H9 (cell line): ENCODE results near the gene TMEM86B. TPM values are rescaled to one million over a fixed set of nuclear protein-coding genes. Genes with fewer than 3 reads are reported as not detected.

Source experiments
- DNase-seq: peaks from one replicate; pipeline ENCODE4 v3.0.0-alpha.2; 2017
- H2AFZ ChIP-seq: one replicate; pipeline ENCODE4 v1.6.1; 2013; ENCODE audit warnings: mild to moderate bottlenecking, low read length, control low read depth, moderate library complexity
- H2AK5ac ChIP-seq: 2 replicates; pipeline ENCODE4 v1.6.1; 2013; ENCODE audit warnings: low read length, control low read depth, mixed read lengths; ENCODE audit not compliant: insufficient read length
- H2BK120ac ChIP-seq: one replicate; pipeline ENCODE4 v1.6.1; 2013; ENCODE audit warnings: low read depth, mild to moderate bottlenecking, low read length, control low read depth, inconsistent platforms; ENCODE audit not compliant: poor library complexity, severe bottlenecking
- H2BK12ac ChIP-seq: 2 replicates; pipeline ENCODE4 v1.6.1; 2013; ENCODE audit warnings: low read length, control low read depth, mixed read lengths, low read depth; ENCODE audit not compliant: insufficient read length
- H2BK15ac ChIP-seq: 2 replicates; pipeline ENCODE4 v1.6.1; 2013; ENCODE audit warnings: low read depth, low read length, control low read depth
- H2BK20ac ChIP-seq: one replicate; pipeline ENCODE4 v1.6.1; 2013; ENCODE audit warnings: low read depth, mild to moderate bottlenecking, low read length, control low read depth, inconsistent platforms; ENCODE audit not compliant: poor library complexity, severe bottlenecking
- H2BK5ac ChIP-seq: 2 replicates; pipeline ENCODE4 v1.6.1; 2013; ENCODE audit warnings: low read length, control low read depth, mixed read lengths; ENCODE audit not compliant: insufficient read length
- H3K14ac ChIP-seq: 2 replicates; pipeline ENCODE4 v1.6.1; 2013; ENCODE audit warnings: low read length, control low read depth; ENCODE audit not compliant: insufficient read depth
- H3K18ac ChIP-seq: 2 replicates; pipeline ENCODE4 v1.6.1; 2013; ENCODE audit warnings: low read depth, mild to moderate bottlenecking, mixed read lengths, low read length, control low read depth; ENCODE audit not compliant: insufficient read length
- H3K23ac ChIP-seq: 2 replicates; pipeline ENCODE4 v1.6.1; 2013; ENCODE audit warnings: low read length, control low read depth, mixed read lengths, low read depth; ENCODE audit not compliant: insufficient read length
- H3K23me2 ChIP-seq: 2 replicates; pipeline ENCODE4 v1.6.1; 2013; ENCODE audit warnings: low read depth, mild to moderate bottlenecking, mixed read lengths, low read length, control low read depth; ENCODE audit not compliant: insufficient read length, poor library complexity, severe bottlenecking
- H3K27ac ChIP-seq: 2 replicates; pipeline ENCODE4 v1.5.1; 2013; ENCODE audit warnings: low read length, control low read depth, mixed read lengths, low read depth; ENCODE audit not compliant: insufficient read length
- H3K27me3 ChIP-seq: 2 replicates; pipeline ENCODE4 v1.6.1; 2013; ENCODE audit warnings: low read length, control low read depth, inconsistent platforms; ENCODE audit not compliant: insufficient read depth
- H3K4ac ChIP-seq: 2 replicates; pipeline ENCODE4 v1.6.1; 2013; ENCODE audit warnings: low read depth, mild to moderate bottlenecking, control low read depth, inconsistent platforms, low read length, moderate library complexity
- H3K4me1 ChIP-seq: 2 replicates; pipeline ENCODE4 v1.6.1; 2013; ENCODE audit warnings: low read length, control low read depth, inconsistent platforms; ENCODE audit not compliant: insufficient read depth
- H3K4me2 ChIP-seq: 2 replicates; pipeline ENCODE4 v1.6.1; 2013; ENCODE audit warnings: low read length, control low read depth, mixed read lengths; ENCODE audit not compliant: insufficient read length, insufficient read depth
- H3K56ac ChIP-seq: 2 replicates; pipeline ENCODE4 v1.6.1; 2013; ENCODE audit warnings: low read depth, mild to moderate bottlenecking, mixed read lengths, low read length, control low read depth; ENCODE audit not compliant: insufficient read length
- H3K79me1 ChIP-seq: 2 replicates; pipeline ENCODE4 v1.6.1; 2013; ENCODE audit warnings: low read depth, mild to moderate bottlenecking, moderate library complexity, low read length, control low read depth, inconsistent platforms; ENCODE audit not compliant: insufficient read depth, poor library complexity, severe bottlenecking
- H3K79me2 ChIP-seq: 2 replicates; pipeline ENCODE4 v1.6.1; 2013; ENCODE audit warnings: low read length, control low read depth, inconsistent platforms; ENCODE audit not compliant: insufficient read depth
- H3K9ac ChIP-seq: 2 replicates; pipeline ENCODE4 v1.6.1; 2013; ENCODE audit warnings: low read length, control low read depth, mixed read lengths; ENCODE audit not compliant: insufficient read length; ENCODE audit errors: extremely low read depth
- H3K9me3 ChIP-seq: one replicate; pipeline ENCODE4 v1.6.1; 2013; ENCODE audit warnings: low read depth, low read length, inconsistent platforms; ENCODE audit not compliant: control insufficient read depth
- H3T11ph ChIP-seq: one replicate; pipeline ENCODE4 v1.6.1; 2013; ENCODE audit warnings: mild to moderate bottlenecking, low read length, control low read depth, inconsistent platforms
- H4K20me1 ChIP-seq: one replicate; pipeline ENCODE4 v1.6.1; 2013; ENCODE audit not compliant: control insufficient read depth, insufficient read length, insufficient read depth
- H4K5ac ChIP-seq: 2 replicates; pipeline ENCODE4 v1.6.1; 2013; ENCODE audit warnings: low read depth, mild to moderate bottlenecking, mixed read lengths, low read length, control low read depth; ENCODE audit not compliant: insufficient read length
- H4K8ac ChIP-seq: replicated peaks from 2 replicates; pipeline ENCODE4 v1.6.1; 2013; ENCODE audit warnings: low read length, control low read depth, mixed read lengths, low read depth; ENCODE audit not compliant: insufficient read length
- H4K91ac ChIP-seq: 2 replicates; pipeline ENCODE4 v1.6.1; 2013; ENCODE audit warnings: low read depth, mild to moderate bottlenecking, moderate library complexity, mixed read lengths, low read length, control low read depth; ENCODE audit not compliant: insufficient read length
- H3K27ac Mint-ChIP-seq, 3 experiments: 2 replicates in 2 of 3; 3 replicates in 1 of 3; pipeline ENCODE4 v1.8.0; 2020 to 2021; ENCODE audit warnings: mixed read lengths in 3 of 3, mild to moderate bottlenecking in 1 of 3, moderate library complexity in 1 of 3
- H3K27me3 Mint-ChIP-seq: 2 replicates; pipeline ENCODE4 v1.8.0; 2021; ENCODE audit warnings: low read depth, mild to moderate bottlenecking, moderate library complexity, mixed read lengths
- H3K36me3 Mint-ChIP-seq, 3 experiments: 2 replicates in 2 of 3; 3 replicates in 1 of 3; pipeline ENCODE4 v1.8.0; 2020 to 2021; ENCODE audit warnings: low read depth in 3 of 3, mixed read lengths in 3 of 3; ENCODE audit not compliant: insufficient read depth in 1 of 3
- H3K4me1 Mint-ChIP-seq, 2 experiments: 2 replicates each; pipeline ENCODE4 v1.8.0; 2020; ENCODE audit warnings: mixed read lengths in 2 of 2
- H3K4me3 Mint-ChIP-seq, 2 experiments: 2 replicates in 1 of 2; 3 replicates in 1 of 2; pipeline ENCODE4 v1.8.0; 2020 to 2021; ENCODE audit warnings: mild to moderate bottlenecking in 2 of 2, mixed read lengths in 2 of 2, moderate library complexity in 1 of 2
- H3K9me3 Mint-ChIP-seq, 2 experiments: 2 replicates in 1 of 2; 3 replicates in 1 of 2; pipeline ENCODE4 v1.8.0; 2020; ENCODE audit warnings: mild to moderate bottlenecking in 2 of 2, mixed read lengths in 2 of 2, moderate library complexity in 1 of 2
- CTCF ChIP-seq: fragments of 200-600 bp; sonication (generic); conservative IDR thresholded peaks from 3 replicates; pipeline ENCODE4 v1.8.0; 2021; ENCODE audit warnings: antibody characterized with exemption, mild to moderate bottlenecking
- WGBS: extraction: QIAGEN DNeasy Blood & Tissue Kit; methylation state at CpG from one replicate; pipeline ENCODE4 v1.1.7; 2013; ENCODE audit warnings: missing lambda C conversion rate, low lambda C conversion rate, mixed read lengths; ENCODE audit not compliant: insufficient read length; ENCODE audit errors: extremely low coverage; 5-methylcytosine and 5-hydroxymethylcytosine counted together
- total RNA-seq: library from RNA; stranded (reverse); gene quantifications from 2 replicates; pipeline ENCODE4 v1.2.1, GENCODE V29; 2021

Gene TMEM86B
- total RNA-seq, 1 experiment from 2014 or later = 4.5 TPM

- no peak overlapping the region for H2BK20ac ChIP-seq
- H4K5ac ChIP-seq = no peak overlapping the region
- no peak overlapping the region for H2AK5ac ChIP-seq
- Mint-ChIP-seq H3K27ac (no peak overlapping the region), H3K4me1 (peaks cover 0 to 2% of the 10 kb centered on the region in 2 experiments; a peak in 1 of 4 replicates), H3K9me3 (no peaks in the 10 kb centered on the region; a peak in 3 of 5 replicates), H3K27me3 (peaks cover 42% of the 10 kb centered on the region), H3K4me3 (no peak overlapping the region), H3K36me3 (no peaks in the 10 kb centered on the region)
- no peaks in the 10 kb centered on the region for H4K20me1 ChIP-seq
- no peak overlapping the region for H4K8ac ChIP-seq
- no peak overlapping the region for H3K4ac ChIP-seq
- no peaks in the 10 kb centered on the region for H3K9me3 ChIP-seq
- no peak for TF ChIP-seq CTCF
- H2BK120ac ChIP-seq = no peak overlapping the region
- no peak overlapping the region for H2BK15ac ChIP-seq
- H3K79me2 ChIP-seq = no peaks in the 10 kb centered on the region
- no peak overlapping the region for H3T11ph ChIP-seq
- H3K4me1 ChIP-seq = no peaks in the 10 kb centered on the region
- no peak overlapping the region for H4K91ac ChIP-seq
- no peaks in the 10 kb centered on the region for H3K23me2 ChIP-seq
- H2AFZ ChIP-seq = no peak overlapping the region
- WGBS = no CpG with 5 or more reads among the region's 10 CpGs
- H2BK5ac ChIP-seq = no peak overlapping the region
- no peak overlapping the region for H3K23ac ChIP-seq
- H2BK12ac ChIP-seq = no peak overlapping the region
- no peak overlapping the region for H3K9ac ChIP-seq
- no peak overlapping the region for H3K27ac ChIP-seq
- H3K14ac ChIP-seq = no peak overlapping the region
- no peak overlapping the region for H3K56ac ChIP-seq
- no peaks in the 10 kb centered on the region for H3K27me3 ChIP-seq
- DNase-seq = no peak
- H3K18ac ChIP-seq = peak overlapping the region; percentile 44
- H3K79me1 ChIP-seq = no peaks in the 10 kb centered on the region
- H3K4me2 ChIP-seq = no peak overlapping the region
Measured at GRCh38 chr19:55196803-55197202, 31.8 kb downstream of the TMEM86B start.
